B cell (primary cell): ENCODE data around the gene CD2.

Experiments
- CTCF ChIP-seq: fragments of 200-600 bp; IDR thresholded peaks from one replicate; pipeline ENCODE4 v1.8.0; 2022; ENCODE audit warnings: antibody characterized with exemption, mild to moderate bottlenecking
- EZH2 ChIP-seq: IDR thresholded peaks from 2 replicates; pipeline ENCODE4 v1.6.1; 2012; ENCODE audit warnings: borderline replicate concordance, low read depth, mild to moderate bottlenecking, moderate library complexity, low read length; ENCODE audit not compliant: insufficient read depth, poor library complexity, severe bottlenecking

GRCh38 chr1:116762281-116762680, 8.1 kb downstream of the CD2 start:
- no peak for TF ChIP-seq CTCF
- no peak for TF ChIP-seq EZH2
